Measurements from ENCODE around the gene ARMC12. TPM values are rescaled to one million over a fixed set of nuclear protein-coding genes. Genes with fewer than 3 reads are reported as not detected.

ARMC12 gene
- total RNA-seq, 2 experiments from 2014 or later, result 1.9 to 2.8 TPM

DNA sequence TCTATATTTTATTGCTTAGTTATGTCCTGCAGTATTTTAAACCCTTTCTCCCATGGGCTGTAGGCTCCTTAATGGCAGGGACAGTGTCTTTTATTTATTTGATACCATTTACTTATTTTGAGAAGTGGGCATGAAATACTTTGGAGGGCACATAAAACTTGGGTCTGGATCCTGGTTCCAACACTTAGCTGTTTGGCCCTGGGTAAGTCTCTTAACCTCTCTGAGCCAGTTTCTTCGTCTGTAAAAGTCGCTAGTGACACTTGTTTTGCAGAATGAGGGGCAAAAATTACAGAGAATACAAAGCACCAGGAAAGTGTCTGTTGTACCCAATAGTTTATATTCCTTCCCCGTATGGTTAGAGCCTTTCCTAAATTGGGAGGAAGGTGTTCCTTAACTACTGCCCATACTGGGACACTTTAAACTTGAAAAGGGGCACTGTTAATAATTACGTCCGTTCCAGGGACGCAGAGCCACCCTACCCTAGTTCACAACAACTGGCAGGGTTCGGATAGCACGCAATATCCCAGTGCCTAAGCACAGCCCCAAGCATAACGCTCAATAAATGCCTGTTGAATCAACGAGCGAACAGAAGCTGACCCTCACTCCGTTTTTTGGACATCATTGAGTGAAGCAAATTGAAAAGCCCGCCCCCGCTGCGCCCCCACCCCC is 6.0 kb upstream of the ARMC12 start:
- peaks cover 97% of the 10 kb centered on the region for H3K4me1 ChIP-seq (ENCODE audit: insufficient read depth, low read length)
- TF ChIP-seq, protein P1, sequence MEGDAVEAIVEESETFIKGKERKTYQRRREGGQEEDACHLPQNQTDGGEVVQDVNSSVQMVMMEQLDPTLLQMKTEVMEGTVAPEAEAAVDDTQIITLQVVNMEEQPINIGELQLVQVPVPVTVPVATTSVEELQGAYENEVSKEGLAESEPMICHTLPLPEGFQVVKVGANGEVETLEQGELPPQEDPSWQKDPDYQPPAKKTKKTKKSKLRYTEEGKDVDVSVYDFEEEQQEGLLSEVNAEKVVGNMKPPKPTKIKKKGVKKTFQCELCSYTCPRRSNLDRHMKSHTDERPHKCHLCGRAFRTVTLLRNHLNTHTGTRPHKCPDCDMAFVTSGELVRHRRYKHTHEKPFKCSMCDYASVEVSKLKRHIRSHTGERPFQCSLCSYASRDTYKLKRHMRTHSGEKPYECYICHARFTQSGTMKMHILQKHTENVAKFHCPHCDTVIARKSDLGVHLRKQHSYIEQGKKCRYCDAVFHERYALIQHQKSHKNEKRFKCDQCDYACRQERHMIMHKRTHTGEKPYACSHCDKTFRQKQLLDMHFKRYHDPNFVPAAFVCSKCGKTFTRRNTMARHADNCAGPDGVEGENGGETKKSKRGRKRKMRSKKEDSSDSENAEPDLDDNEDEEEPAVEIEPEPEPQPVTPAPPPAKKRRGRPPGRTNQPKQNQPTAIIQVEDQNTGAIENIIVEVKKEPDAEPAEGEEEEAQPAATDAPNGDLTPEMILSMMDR (IDR thresholded peaks at IDR 0.05), result no peak
- CTCF ChIA-PET, result interaction anchor here (1.5 to 3.9 kb wide), 4 partner anchors 44 to 107 kb away, joined by 3 to 19 read pairs (median 6); no protein-coding TSS in a partner anchor
- Mint-ChIP-seq H3K4me1 (ENCODE audit: low read depth) (peaks cover 92% of the 10 kb centered on the region), H3K27ac (peak overlapping the region; percentile 87), H3K4me3 (peak overlapping the region; percentile 96), H3K9me3 (no peaks in the 10 kb centered on the region), H3K36me3 (ENCODE audit: low read depth) (no peaks in the 10 kb centered on the region), H3K27me3 (no peaks in the 10 kb centered on the region)
- H3K27me3 ChIP-seq (ENCODE audit: control insufficient read depth in 1 of 2, insufficient read depth in 2 of 2, low read length in 2 of 2), result no peaks in the 10 kb centered on the region
- POLR2A ChIA-PET, result interaction anchor here (0.7 to 8.0 kb wide), 14 partner anchors 9 to 471 kb away, joined by 3 to 96 read pairs (median 7); partner anchors contain the start of genes FKBP5 and ZNF76
- peak overlapping the region; percentile 83 to 96 for H3K27ac ChIP-seq (ENCODE audit: low read depth in 1 of 2, low read length in 2 of 2)
- DNase-seq, result no peak
- peak overlapping the region; percentile 87 for H3K4me3 ChIP-seq (ENCODE audit: low read length)
- intact Hi-C loops (cut with DNase I, micrococcal nuclease), result loop anchor here (1.0 to 5.0 kb wide), 2 partner anchors 43 to 129 kb away; partner anchors contain the start of gene FKBP5 (in 1 of the 2)
- peak; percentile 3 for ATAC-seq (ENCODE audit: poor library complexity)
- no peaks in the 10 kb centered on the region for H3K36me3 ChIP-seq (ENCODE audit: insufficient read depth, low read length)
- no peaks in the 10 kb centered on the region for H3K9me3 ChIP-seq (ENCODE audit: control insufficient read depth in 1 of 2, insufficient read depth in 1 of 2, low read length in 2 of 2)

DNA sequence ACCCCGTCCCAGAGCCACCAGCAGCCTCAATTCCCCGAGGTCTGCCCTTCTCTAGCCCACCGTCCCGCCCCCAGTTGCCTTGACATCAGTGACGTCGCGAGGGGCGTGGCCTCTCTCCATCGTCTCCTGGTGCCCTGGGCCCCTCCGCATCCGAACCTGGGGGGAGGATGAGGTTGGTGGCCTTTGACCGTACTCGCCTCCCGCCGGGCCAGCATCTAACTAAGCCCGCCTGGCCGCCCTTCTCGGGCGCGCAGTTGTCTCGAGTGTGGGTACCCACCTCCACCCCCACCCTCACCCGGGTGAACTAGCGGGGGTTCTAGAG is 5.5 kb upstream of the ARMC12 start:
- Mint-ChIP-seq H3K27ac (peak overlapping the region; percentile 87), H3K4me3 (peak overlapping the region; percentile 96), H3K36me3 (ENCODE audit: low read depth) (no peaks in the 10 kb centered on the region), H3K9me3 (no peaks in the 10 kb centered on the region), H3K4me1 (ENCODE audit: low read depth) (peaks cover 92% of the 10 kb centered on the region), H3K27me3 (no peaks in the 10 kb centered on the region)
- Histone ChIP-seq H3K27ac (ENCODE audit: low read depth in 1 of 2, low read length in 2 of 2) (peak overlapping the region; percentile 94 to 96), H3K9me3 (ENCODE audit: control insufficient read depth in 1 of 2, insufficient read depth in 1 of 2, low read length in 2 of 2) (no peaks in the 10 kb centered on the region), H3K4me3 (ENCODE audit: low read length) (peak overlapping the region; percentile 87), H3K4me1 (ENCODE audit: insufficient read depth, low read length) (peaks cover 97% of the 10 kb centered on the region), H3K27me3 (ENCODE audit: control insufficient read depth in 1 of 2, insufficient read depth in 2 of 2, low read length in 2 of 2) (no peaks in the 10 kb centered on the region), H3K36me3 (ENCODE audit: insufficient read depth, low read length) (no peaks in the 10 kb centered on the region)
- peak; percentile 84 to 97 (median 92) for DNase-seq
- intact Hi-C loops (cut with DNase I, micrococcal nuclease), result loop anchor here (1.0 to 5.0 kb wide), 2 partner anchors 43 to 129 kb away; partner anchors contain the start of gene FKBP5 (in 1 of the 2)
- ChIA-PET CTCF (interaction anchor here (1.1 to 3.9 kb wide), 7 partner anchors 45 to 147 kb away, joined by 3 to 19 read pairs (median 4); no protein-coding TSS in a partner anchor), POLR2A (interaction anchor here (1.4 to 8.0 kb wide), 15 partner anchors 9 to 472 kb away, joined by 3 to 96 read pairs (median 7); partner anchors contain the start of genes FKBP5, PPARD and ZNF76)
- TF ChIP-seq, protein P1 (IDR thresholded peaks at IDR 0.05), result no peak
- peak; percentile 46 for ATAC-seq (ENCODE audit: poor library complexity)

DNA sequence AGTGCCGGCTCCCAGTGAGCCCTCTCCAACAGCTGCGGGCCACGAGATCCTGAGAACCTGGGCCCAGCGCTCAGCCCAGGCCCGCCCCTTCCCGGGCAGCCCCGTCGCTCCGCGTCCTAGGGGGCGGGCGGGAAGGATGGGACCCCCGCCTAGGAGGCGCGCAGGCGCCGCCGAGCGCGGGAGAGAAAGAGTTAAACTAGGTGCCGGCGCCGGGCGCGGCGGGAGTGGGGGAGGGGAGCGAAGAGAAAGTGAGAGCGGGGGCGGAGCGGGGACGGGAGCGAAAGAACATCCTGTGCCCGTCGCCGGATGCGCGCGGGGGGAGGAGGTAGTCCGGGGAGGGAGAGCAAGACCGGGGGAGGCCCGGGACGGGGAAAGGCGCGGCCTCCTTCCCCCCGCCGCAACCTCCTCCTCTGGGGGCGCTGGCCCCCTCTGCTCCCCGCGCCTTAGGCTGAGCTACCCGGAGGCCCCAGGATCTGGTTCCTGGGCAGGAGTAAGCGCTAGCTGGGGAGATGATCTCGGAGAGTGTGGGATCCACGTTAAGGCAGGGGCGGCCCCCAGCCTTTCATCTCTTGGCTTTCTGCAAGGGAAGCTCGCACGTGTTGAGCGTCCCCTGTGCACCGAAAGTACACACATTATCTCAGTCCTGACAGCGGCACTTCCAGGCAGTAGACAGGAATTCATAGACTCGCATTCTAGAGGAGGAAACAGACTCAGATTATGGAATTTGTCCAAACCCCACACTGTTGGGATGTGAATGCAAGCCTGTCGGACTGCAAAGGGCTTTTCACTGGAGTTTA is 4.9 kb upstream of the ARMC12 start:
- Histone ChIP-seq H3K27ac (ENCODE audit: low read depth in 1 of 2, low read length in 2 of 2) (peak overlapping the region; percentile 94 to 96), H3K4me3 (ENCODE audit: low read length) (peak overlapping the region; percentile 87), H3K27me3 (ENCODE audit: control insufficient read depth in 1 of 2, insufficient read depth in 2 of 2, low read length in 2 of 2) (no peaks in the 10 kb centered on the region), H3K4me1 (ENCODE audit: insufficient read depth, low read length) (peaks cover 97% of the 10 kb centered on the region), H3K9me3 (ENCODE audit: control insufficient read depth in 1 of 2, insufficient read depth in 1 of 2, low read length in 2 of 2) (no peaks in the 10 kb centered on the region), H3K36me3 (ENCODE audit: insufficient read depth, low read length) (no peaks in the 10 kb centered on the region)
- TF ChIP-seq, protein P1 (IDR thresholded peaks at IDR 0.05), result no peak
- Mint-ChIP-seq H3K27ac (peak overlapping the region; percentile 87), H3K4me3 (peak overlapping the region; percentile 96), H3K27me3 (no peaks in the 10 kb centered on the region), H3K4me1 (ENCODE audit: low read depth) (peaks cover 92% of the 10 kb centered on the region), H3K9me3 (no peaks in the 10 kb centered on the region), H3K36me3 (ENCODE audit: low read depth) (no peaks in the 10 kb centered on the region)
- intact Hi-C loops (cut with DNase I, micrococcal nuclease), result loop anchor here (1.0 to 5.0 kb wide), 3 partner anchors 44 to 148 kb away; partner anchors contain the start of gene FKBP5 (in 2 of the 2)
- ChIA-PET CTCF (interaction anchor here (0.6 to 3.9 kb wide), 11 partner anchors 9 to 147 kb away, joined by 3 to 19 read pairs (median 4); no protein-coding TSS in a partner anchor), POLR2A (interaction anchor here (0.7 to 8.0 kb wide), 27 partner anchors 10 to 472 kb away, joined by 3 to 96 read pairs (median 5); partner anchors contain the start of genes FKBP5, PPARD and ZNF76)
- ATAC-seq (ENCODE audit: poor library complexity), result peak; percentile 55
- DNase-seq, result peak; percentile 88 to 98 (median 94)

All from CD4-positive, alpha-beta T cell (primary cell).